HepG2 (cell line): Measurements from ENCODE around the gene ABCA4. TPM values are rescaled to one million over a fixed set of nuclear protein-coding genes. Genes with fewer than 3 reads are reported as not detected.

Experiments used
- ATAC-seq: fragments of 200-7000 bp; cut with Tn5 transposase; 3 replicates; pipeline ENCODE4 v1.9.1; 2020; ENCODE audit warnings: mild to moderate bottlenecking, moderate library complexity
- BruUV-seq: library from RNA; stranded (reverse); fragments of 400-500 nt; replicated peaks from 2 replicates; lab custom pipeline; 2021; lab: Mats Ljungman, UMichigan
- CTCF ChIA-PET: fragments of 300-600 bp; formaldehyde crosslinking; extraction: SDS; loops from one replicate; lab custom pipeline; 2021; ENCODE audit warnings: low total read pairs, inconsistent platforms, low intra/inter-chr PET ratio; lab: Yijun Ruan, JAX
- POLR2A ChIA-PET: fragments of 350-600 bp; sonication (Branson Sonifier 250); formaldehyde crosslinking; loops from one replicate; lab custom pipeline; 2020; ENCODE audit warnings: antibody characterized with exemption, inconsistent platforms; lab: Yijun Ruan, JAX
- DNase-seq: peaks from one replicate; pipeline ENCODE4 v3.0.0-alpha.2; 2015; ENCODE audit warnings: low spot score
- FAIRE-seq: peaks from 3 replicates; lab custom pipeline; 2011; peaks lifted over from hg19 to GRCh38; lab: Jason Lieb, UNC
- H2AFZ ChIP-seq: one replicate; pipeline ENCODE4 v1.6.1; 2011; ENCODE audit warnings: low read length, inconsistent platforms
- H3K27ac ChIP-seq: fragments of 300-600 bp; 3 replicates; pipeline ENCODE4 v1.8.0; 2011; ENCODE audit warnings: mixed run types, mild to moderate bottlenecking, mixed read lengths, low read length, inconsistent platforms; ENCODE audit not compliant: insufficient read depth; ENCODE audit errors: extremely low read length
- H3K27me3 ChIP-seq, 2 experiments: fragments of 200-600 bp in 1 of 2; 2 replicates in 1 of 2; 3 replicates in 1 of 2; pipeline versions ENCODE4 v1.6.0 to v1.8.0; 2011; ENCODE audit warnings: low read length in 2 of 2, mild to moderate bottlenecking in 2 of 2, moderate library complexity in 2 of 2, inconsistent platforms in 1 of 2; ENCODE audit not compliant: insufficient read depth in 2 of 2, control insufficient read depth in 1 of 2
- H3K36me3 ChIP-seq, 2 experiments: fragments of 200-600 bp in 1 of 2; replicated peaks in 1 of 2; 2 replicates in 1 of 2; 3 replicates in 1 of 2; pipeline versions ENCODE4 v1.5.1 to v1.8.0; 2011; ENCODE audit warnings: low read length in 2 of 2, inconsistent platforms in 1 of 2; ENCODE audit not compliant: insufficient read depth in 2 of 2, control insufficient read depth in 1 of 2
- H3K4me1 ChIP-seq: 2 replicates; pipeline ENCODE4 v1.5.1; 2012; ENCODE audit warnings: low read length, inconsistent platforms; ENCODE audit not compliant: insufficient read depth
- H3K4me2 ChIP-seq: 2 replicates; pipeline ENCODE4 v1.6.0; 2011; ENCODE audit warnings: low read depth, low read length, inconsistent platforms
- H3K4me3 ChIP-seq, 3 experiments: fragments of 200-600 bp in 1 of 3; sonication (generic), shearing (Covaris generic) in 1 of 3; replicated peaks in 1 of 3; 2 replicates each; pipeline ENCODE4 v1.5.1; 2011 to 2016; ENCODE audit warnings: low read length in 3 of 3, inconsistent platforms in 2 of 3, low read depth in 2 of 3, mild to moderate bottlenecking in 2 of 3, control low read depth in 1 of 3, mixed read lengths in 1 of 3; ENCODE audit not compliant: insufficient read depth in 1 of 3
- H3K79me2 ChIP-seq: one replicate; pipeline ENCODE4 v1.6.1; 2011; ENCODE audit warnings: low read length, inconsistent platforms; ENCODE audit not compliant: insufficient read depth
- H3K9ac ChIP-seq: 2 replicates; pipeline ENCODE4 v1.6.0; 2011; ENCODE audit warnings: mild to moderate bottlenecking, low read depth, low read length, inconsistent platforms; ENCODE audit not compliant: insufficient read depth
- H3K9me3 ChIP-seq: 2 replicates; pipeline ENCODE4 v1.5.1; 2012; ENCODE audit warnings: mild to moderate bottlenecking, low read length
- H4K20me1 ChIP-seq: 2 replicates; pipeline ENCODE4 v1.6.0; 2011; ENCODE audit warnings: inconsistent platforms, mild to moderate bottlenecking, low read length, moderate library complexity; ENCODE audit not compliant: insufficient read depth
- ATRX ChIP-seq: sonication (generic); formaldehyde crosslinking; IDR thresholded peaks from 2 replicates; pipeline ENCODE4 v1.4.0; 2020; ENCODE audit warnings: missing genetic modification reagents, borderline replicate concordance
- CREM ChIP-seq, 2 experiments: sonication (generic) in 1 of 2; formaldehyde crosslinking in 1 of 2; IDR thresholded peaks; 2 replicates each; pipeline versions ENCODE4 v1.4.0 to v1.6.1; 2016 to 2020; ENCODE audit warnings: antibody characterized with exemption in 1 of 2, mild to moderate bottlenecking in 1 of 2, missing genetic modification reagents in 1 of 2
- EED ChIP-seq: sonication (generic); formaldehyde crosslinking; IDR thresholded peaks from 2 replicates; pipeline ENCODE4 v1.5.0; 2020; ENCODE audit warnings: mild to moderate bottlenecking, missing genetic modification reagents
- ELF3 ChIP-seq: IDR thresholded peaks from 2 replicates; pipeline ENCODE4 v1.6.1; 2016; ENCODE audit warnings: missing genetic modification reagents, missing compliant biosample characterization
- GATAD1 ChIP-seq: IDR thresholded peaks from 2 replicates; pipeline ENCODE4 v1.6.1; 2016; ENCODE audit warnings: missing genetic modification reagents, missing compliant biosample characterization
- HNRNPH1 ChIP-seq: fragments of 200-400 bp; formaldehyde crosslinking; optimal IDR thresholded peaks from 2 replicates; pipeline ENCODE3; 2017; ENCODE audit warnings: mild to moderate bottlenecking, low read depth, low read length
- IKZF5 ChIP-seq: IDR thresholded peaks from 2 replicates; pipeline ENCODE4 v1.6.1; 2018; ENCODE audit warnings: missing genetic modification reagents, mild to moderate bottlenecking, missing compliant biosample characterization
- JDP2 ChIP-seq: sonication (generic); formaldehyde crosslinking; IDR thresholded peaks from 2 replicates; pipeline ENCODE4 v1.8.1; 2022; ENCODE audit warnings: missing genetic modification reagents, borderline replicate concordance
- KAT7 ChIP-seq: IDR thresholded peaks from 2 replicates; pipeline ENCODE4 v1.6.1; 2018; ENCODE audit warnings: borderline replicate concordance, missing compliant biosample characterization
- PBX2 ChIP-seq: IDR thresholded peaks from 2 replicates; pipeline ENCODE4 v1.6.1; 2016; ENCODE audit warnings: control low read depth
- SMARCC2 ChIP-seq: fragments of 450-650 bp; IDR thresholded peaks from 2 replicates; pipeline ENCODE4 v1.6.1; 2017; ENCODE audit warnings: antibody characterized with exemption, mild to moderate bottlenecking
- SNAPC5 ChIP-seq: sonication (generic); formaldehyde crosslinking; IDR thresholded peaks from 2 replicates; pipeline ENCODE4 v1.8.1; 2023; ENCODE audit warnings: mild to moderate bottlenecking, missing genetic modification reagents, borderline replicate concordance
- U2AF2 ChIP-seq: fragments of 200-400 bp; formaldehyde crosslinking; IDR thresholded peaks from 2 replicates; pipeline ENCODE4 v1.6.1; 2017; ENCODE audit warnings: low read depth, mild to moderate bottlenecking, low read length
- ZNF281 ChIP-seq: sonication (generic); formaldehyde crosslinking; IDR thresholded peaks from 2 replicates; pipeline ENCODE4 v1.4.0; 2020; ENCODE audit warnings: missing genetic modification reagents, borderline replicate concordance
- ZNF30 ChIP-seq: sonication (generic); formaldehyde crosslinking; IDR thresholded peaks from 2 replicates; pipeline ENCODE4 v1.5.0; 2020; ENCODE audit warnings: mild to moderate bottlenecking, missing genetic modification reagents
- ZNF547 ChIP-seq: sonication (generic); formaldehyde crosslinking; IDR thresholded peaks from 2 replicates; pipeline ENCODE4 v1.5.1; 2020; ENCODE audit warnings: mild to moderate bottlenecking, missing genetic modification reagents
- ZNF550 ChIP-seq: sonication (generic); formaldehyde crosslinking; IDR thresholded peaks from 2 replicates; pipeline ENCODE4 v1.4.0; 2020; ENCODE audit warnings: mild to moderate bottlenecking, missing genetic modification reagents, borderline replicate concordance
- ZNF724P ChIP-seq: sonication (generic); formaldehyde crosslinking; IDR thresholded peaks from 2 replicates; pipeline ENCODE4 v1.8.0; 2022; ENCODE audit warnings: missing genetic modification reagents, borderline replicate concordance
- WGBS: methylation state at CpG from one replicate; pipeline ENCODE4 v1.1.6; 2017; ENCODE audit warnings: low lambda C conversion rate; 5-methylcytosine and 5-hydroxymethylcytosine counted together
- in situ Hi-C: cut with HindIII; loops from 2 replicates; pipeline ENCODE4 v1.10.0; 2017; ENCODE audit warnings: low pct_unique_long_range_greater_than_20kb; ENCODE audit not compliant: extremely low pct_ligation_motif_present
- intact Hi-C: fragments of 100-400 bp; cut with micrococcal nuclease; formaldehyde crosslinking; loops from one replicate; pipeline ENCODE4 v1.10.0; 2022; ENCODE audit not compliant: unreplicated experiment
- polyA plus RNA-seq, 8 experiments: library from polyadenylated mRNA; depleted of rRNA in 3 of 8; stranded (reverse) in 7 of 8; unstranded in 1 of 8; fragments of >200 nt; fragmentation: Illumina TruSeq in 4 of 8; extraction: Trizol in 4 of 8; gene quantifications; 2 replicates each; pipeline versions ENCODE4 v1.2.1 to v1.2.3, GENCODE V29; 2011 to 2016; ENCODE audit warnings: low read depth in 4 of 8, missing spikeins in 1 of 8, mixed read lengths in 1 of 8; ENCODE audit not compliant: insufficient read depth in 1 of 8
- total RNA-seq, 5 experiments: library from RNA; depleted of rRNA; stranded (reverse); fragments of >200 nt; fragmentation: Illumina TruSeq; extraction: Trizol; gene quantifications; 2 replicates each; pipeline ENCODE4 v1.2.3, GENCODE V29; 2016; ENCODE audit warnings: low read depth in 1 of 5

Gene ABCA4
- total and polyA plus RNA-seq, 2 of the 13 experiments (the other 11 are each of a cell fraction or from before 2014, with no cell fraction given): 0.24 to 0.67 TPM

DNA sequence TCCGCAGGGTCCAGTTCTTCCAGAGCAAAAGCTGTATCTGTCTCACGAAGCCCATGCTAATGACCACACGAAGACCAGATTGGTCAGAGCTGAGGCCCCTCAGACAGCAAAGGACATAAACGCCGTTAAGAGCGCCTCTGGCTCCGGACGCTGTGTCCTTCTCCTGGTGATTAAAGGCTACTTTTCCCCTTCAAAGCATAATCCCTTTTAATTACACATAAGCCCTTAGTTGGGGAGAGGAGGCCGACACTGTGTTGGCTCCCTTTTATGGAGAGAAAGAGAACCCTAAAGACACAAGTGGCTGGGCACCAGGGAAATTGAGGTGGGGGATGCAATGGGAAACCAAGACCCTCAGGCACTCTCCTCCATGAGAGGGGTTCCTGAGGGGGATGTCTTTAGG lies at the start of gene ABCA4 (continued):
- TF ChIP-seq EED (CRISPR knock-in tag) (no peak), SNAPC5 (CRISPR knock-in tag) (no peak), ZNF550 (CRISPR knock-in tag) (no peak), U2AF2 (no peak), ZNF30 (CRISPR knock-in tag) (no peak), GATAD1 (no peak), IKZF5 (no peak), HNRNPH1 (no peak)

GRCh38 chr1:94169126-94169525 lies 48.2 kb upstream of the ABCA4 start:
- no peaks in the 10 kb centered on the region for H3K79me2 ChIP-seq
- no peak for ATAC-seq
- DNase-seq: no peak
- H2AFZ ChIP-seq: no peak overlapping the region
- in situ Hi-C loops (no loop called here), intact Hi-C loops (no loop called here)
- BruUV-seq: no TSS peak
- WGBS: 93% methylated on average over 3 of the region's 3 CpGs
- no peaks in the 10 kb centered on the region for H3K27me3 ChIP-seq
- peaks cover 0 to 6% of the 10 kb centered on the region in 2 experiments; a peak in 2 of 5 replicates for H3K36me3 ChIP-seq
- TF ChIP-seq SMARCC2 (no peak), ELF3 (CRISPR knock-in tag) (no peak), JDP2 (CRISPR knock-in tag) (no peak), CREM (IDR thresholded peaks at IDR 0.05) (no peak), CREM (CRISPR knock-in tag; IDR thresholded peaks at IDR 0.05) (no peak), PBX2 (CRISPR knock-in tag) (no peak), ATRX (no peak), ZNF281 (CRISPR knock-in tag) (no peak), ZNF724P (no peak), HNRNPH1 (no peak), KAT7 (CRISPR knock-in tag) (no peak), ZNF547 (CRISPR knock-in tag) (no peak)
- no peaks in the 10 kb centered on the region for H3K4me1 ChIP-seq
- no peak overlapping the region for H3K27ac ChIP-seq
- CTCF ChIA-PET: no interaction called here
- H4K20me1 ChIP-seq: no peaks in the 10 kb centered on the region
- H3K4me2 ChIP-seq: no peak overlapping the region
- no peak overlapping the region for H3K9ac ChIP-seq
- POLR2A ChIA-PET: no interaction called here
- no peaks in the 10 kb centered on the region for H3K9me3 ChIP-seq
- FAIRE-seq: no peak
- H3K4me3 ChIP-seq: no peak overlapping the region
